ENCODE measurements around the gene CTPS1. TPM values are rescaled to one million over a fixed set of nuclear protein-coding genes. Genes with fewer than 3 reads are reported as not detected.

CTPS1 gene
- total RNA-seq, 1 experiment from 2014 or later = 76.0 TPM

- peak; percentile 39 for DNase-seq (ENCODE audit: low read depth)
Observed at GRCh38 chr1:41023279-41023990, 43.9 kb downstream of the CTPS1 start.

GRCh38 chr1:41024953-41025352, 45.5 kb downstream of the CTPS1 start:
- DNase-seq (ENCODE audit: low read depth) = no peak

GRCh38 chr1:41025979-41026819, 46.7 kb downstream of the CTPS1 start:
- no peak for DNase-seq (ENCODE audit: low read depth)

- DNase-seq (ENCODE audit: low read depth) = no peak
Observed at GRCh38 chr1:41028034-41028642, 48.6 kb downstream of the CTPS1 start.

GRCh38 chr1:41030872-41031616, 51.5 kb downstream of the CTPS1 start:
- no peak for DNase-seq (ENCODE audit: low read depth)

- DNase-seq (ENCODE audit: low read depth) = no peak
Observed at GRCh38 chr1:41032147-41032546, 52.7 kb downstream of the CTPS1 start.

- DNase-seq (ENCODE audit: low read depth) = no peak
Observed at GRCh38 chr1:41033272-41033671, 53.8 kb downstream of the CTPS1 start.

- no peak for DNase-seq (ENCODE audit: low read depth)
Observed at GRCh38 chr1:41037116-41037903, 57.8 kb downstream of the CTPS1 start.

GRCh38 chr1:41038110-41038509, 58.6 kb downstream of the CTPS1 start:
- no peak for DNase-seq (ENCODE audit: low read depth)

GRCh38 chr1:41041614-41042270, 62.2 kb downstream of the CTPS1 start:
- no peak for DNase-seq (ENCODE audit: low read depth)

- DNase-seq (ENCODE audit: low read depth) = no peak
Observed at GRCh38 chr1:41044187-41044586, 64.7 kb downstream of the CTPS1 start.

- DNase-seq (ENCODE audit: low read depth) = no peak
Observed at GRCh38 chr1:41045740-41046139, 66.2 kb downstream of the CTPS1 start.

GRCh38 chr1:41046347-41046775, 66.9 kb downstream of the CTPS1 start:
- DNase-seq (ENCODE audit: low read depth) = no peak

GRCh38 chr1:41048540-41048939, 69.0 kb downstream of the CTPS1 start:
- no peak for DNase-seq (ENCODE audit: low read depth)

- no peak for DNase-seq (ENCODE audit: low read depth)
Observed at GRCh38 chr1:41051022-41051421, 71.5 kb downstream of the CTPS1 start.

- DNase-seq (ENCODE audit: low read depth) = no peak
Observed at GRCh38 chr1:41053316-41053715, 73.8 kb downstream of the CTPS1 start.

- DNase-seq (ENCODE audit: low read depth) = no peak
Observed at GRCh38 chr1:41056907-41057306, 77.4 kb downstream of the CTPS1 start.
